H1 (cell line): ENCODE measurements around the gene SLC22A23. TPM values are rescaled to one million over a fixed set of nuclear protein-coding genes. Genes with fewer than 3 reads are reported as not detected.

Experiments
- EP300 ChIP-seq, 2 experiments: IDR thresholded peaks; 1 replicate in 1 of 2; 2 replicates in 1 of 2; pipeline ENCODE4 v1.6.1; 2011 to 2012; ENCODE audit warnings: low read depth in 2 of 2, low read length in 2 of 2, mild to moderate bottlenecking in 2 of 2, borderline replicate concordance in 1 of 2, inconsistent platforms in 1 of 2, moderate library complexity in 1 of 2
- HDAC6 ChIP-seq: IDR thresholded peaks from one replicate; pipeline ENCODE4 v1.7.1; 2012; ENCODE audit warnings: low read depth, mild to moderate bottlenecking, inconsistent platforms, low read length, moderate library complexity
- RNF2 ChIP-seq: fragments of 200-900, 300-1000 bp; sonication (generic); IDR thresholded peaks from 2 replicates; pipeline ENCODE4 v1.7.1; 2016; ENCODE audit warnings: borderline replicate concordance, low read depth, mild to moderate bottlenecking, antibody characterized with exemption, low read length; ENCODE audit not compliant: poor library complexity, severe bottlenecking; ENCODE audit errors: missing control alignments
- RXRA ChIP-seq: IDR thresholded peaks from 2 replicates; pipeline ENCODE4 v1.6.1; 2011; ENCODE audit warnings: low read depth, mild to moderate bottlenecking, low read length, moderate library complexity; ENCODE audit not compliant: insufficient read depth
- polyA plus RNA-seq, 7 experiments: library from polyadenylated mRNA; depleted of rRNA in 3 of 7; stranded (reverse) in 5 of 7; unstranded in 2 of 7; fragments of >200 nt in 5 of 7; fragments of 200-250 nt in 2 of 7; gene quantifications; 1 replicate in 5 of 7; 2 replicates in 1 of 7; 4 replicates in 1 of 7; pipeline versions ENCODE4 v1.2.1 to v1.2.3, GENCODE V29; 2011 to 2013; ENCODE audit warnings: missing spikeins in 2 of 7, mixed read lengths in 2 of 7
- total RNA-seq: library from RNA; stranded (reverse); fragmentation: NEBNext Ultra II Directional; extraction: Animal tissue kit (Norgen Biotek cat#: 25700); gene quantifications from 2 replicates; pipeline ENCODE4 v1.2.1, GENCODE V29; 2021

Gene SLC22A23
- total and polyA plus RNA-seq, 2 of the 8 experiments (the other 6 are each of a cell fraction or from before 2014, with no cell fraction given), result 9.9 to 38.4 TPM

- no peak for TF ChIP-seq RNF2
- no peak for TF ChIP-seq EP300 (IDR thresholded peaks at IDR 0.05; ENCODE audit: borderline replicate concordance in 1 of 2, low read depth in 2 of 2, low read length in 2 of 2)
- no peak for TF ChIP-seq HDAC6
- TF ChIP-seq RXRA, result no peak
- TF ChIP-seq, all 59 proteins: peak for 0
Observed at GRCh38 chr6:3291346-3291745, 165.5 kb downstream of the SLC22A23 start (continued).
